ENCODE measurements around the gene E2F4.

DNA sequence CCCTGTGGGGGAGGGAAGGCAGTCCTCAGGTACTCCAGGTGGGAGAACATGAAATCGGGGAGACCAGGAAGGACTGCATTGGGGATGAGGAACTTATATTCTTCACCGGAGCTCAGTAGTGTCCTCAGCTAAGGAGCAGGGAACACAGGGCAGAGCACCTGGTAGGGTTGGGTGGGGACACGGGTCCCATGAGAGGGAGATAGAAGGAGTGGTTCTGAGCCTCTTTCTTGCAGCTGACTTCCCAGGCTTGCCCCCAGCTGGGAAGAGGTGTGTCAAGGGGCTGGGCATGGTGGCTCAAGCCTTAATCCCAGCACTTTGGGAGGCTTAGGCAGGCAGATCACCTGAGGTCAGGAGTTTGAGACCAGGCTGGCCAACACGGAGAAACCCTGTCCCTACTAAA is 53.2 kb downstream of the E2F4 start:
- TF ChIP-seq, protein P1, sequence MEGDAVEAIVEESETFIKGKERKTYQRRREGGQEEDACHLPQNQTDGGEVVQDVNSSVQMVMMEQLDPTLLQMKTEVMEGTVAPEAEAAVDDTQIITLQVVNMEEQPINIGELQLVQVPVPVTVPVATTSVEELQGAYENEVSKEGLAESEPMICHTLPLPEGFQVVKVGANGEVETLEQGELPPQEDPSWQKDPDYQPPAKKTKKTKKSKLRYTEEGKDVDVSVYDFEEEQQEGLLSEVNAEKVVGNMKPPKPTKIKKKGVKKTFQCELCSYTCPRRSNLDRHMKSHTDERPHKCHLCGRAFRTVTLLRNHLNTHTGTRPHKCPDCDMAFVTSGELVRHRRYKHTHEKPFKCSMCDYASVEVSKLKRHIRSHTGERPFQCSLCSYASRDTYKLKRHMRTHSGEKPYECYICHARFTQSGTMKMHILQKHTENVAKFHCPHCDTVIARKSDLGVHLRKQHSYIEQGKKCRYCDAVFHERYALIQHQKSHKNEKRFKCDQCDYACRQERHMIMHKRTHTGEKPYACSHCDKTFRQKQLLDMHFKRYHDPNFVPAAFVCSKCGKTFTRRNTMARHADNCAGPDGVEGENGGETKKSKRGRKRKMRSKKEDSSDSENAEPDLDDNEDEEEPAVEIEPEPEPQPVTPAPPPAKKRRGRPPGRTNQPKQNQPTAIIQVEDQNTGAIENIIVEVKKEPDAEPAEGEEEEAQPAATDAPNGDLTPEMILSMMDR (IDR thresholded peaks at IDR 0.05) = no peak
- TF ChIP-seq, protein P2, sequence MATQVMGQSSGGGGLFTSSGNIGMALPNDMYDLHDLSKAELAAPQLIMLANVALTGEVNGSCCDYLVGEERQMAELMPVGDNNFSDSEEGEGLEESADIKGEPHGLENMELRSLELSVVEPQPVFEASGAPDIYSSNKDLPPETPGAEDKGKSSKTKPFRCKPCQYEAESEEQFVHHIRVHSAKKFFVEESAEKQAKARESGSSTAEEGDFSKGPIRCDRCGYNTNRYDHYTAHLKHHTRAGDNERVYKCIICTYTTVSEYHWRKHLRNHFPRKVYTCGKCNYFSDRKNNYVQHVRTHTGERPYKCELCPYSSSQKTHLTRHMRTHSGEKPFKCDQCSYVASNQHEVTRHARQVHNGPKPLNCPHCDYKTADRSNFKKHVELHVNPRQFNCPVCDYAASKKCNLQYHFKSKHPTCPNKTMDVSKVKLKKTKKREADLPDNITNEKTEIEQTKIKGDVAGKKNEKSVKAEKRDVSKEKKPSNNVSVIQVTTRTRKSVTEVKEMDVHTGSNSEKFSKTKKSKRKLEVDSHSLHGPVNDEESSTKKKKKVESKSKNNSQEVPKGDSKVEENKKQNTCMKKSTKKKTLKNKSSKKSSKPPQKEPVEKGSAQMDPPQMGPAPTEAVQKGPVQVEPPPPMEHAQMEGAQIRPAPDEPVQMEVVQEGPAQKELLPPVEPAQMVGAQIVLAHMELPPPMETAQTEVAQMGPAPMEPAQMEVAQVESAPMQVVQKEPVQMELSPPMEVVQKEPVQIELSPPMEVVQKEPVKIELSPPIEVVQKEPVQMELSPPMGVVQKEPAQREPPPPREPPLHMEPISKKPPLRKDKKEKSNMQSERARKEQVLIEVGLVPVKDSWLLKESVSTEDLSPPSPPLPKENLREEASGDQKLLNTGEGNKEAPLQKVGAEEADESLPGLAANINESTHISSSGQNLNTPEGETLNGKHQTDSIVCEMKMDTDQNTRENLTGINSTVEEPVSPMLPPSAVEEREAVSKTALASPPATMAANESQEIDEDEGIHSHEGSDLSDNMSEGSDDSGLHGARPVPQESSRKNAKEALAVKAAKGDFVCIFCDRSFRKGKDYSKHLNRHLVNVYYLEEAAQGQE (IDR thresholded peaks at IDR 0.05; ENCODE audit: insufficient read depth in 1 of 2, low read depth in 2 of 2, low read length in 1 of 2) = no peak
- TF ChIP-seq POLR2AphosphoS5 (IDR thresholded peaks at IDR 0.05; ENCODE audit: low read depth, low read length) = no peak
- no peak for TF ChIP-seq TCF7L2 (IDR thresholded peaks at IDR 0.05; ENCODE audit: low read depth, low read length)
- TF ChIP-seq SIN3A (IDR thresholded peaks at IDR 0.05; ENCODE audit: borderline replicate concordance, insufficient read depth, low read depth, low read length) = no peak

All from Panc1 (cell line).